Stimulated activated CD8-positive, alpha-beta memory T cell treated with anti-CD3 and anti-CD28 coated beads, Interleukin-7, amount 100 ng/mL, for 24 hours (primary cell): Measurements from ENCODE around the gene CCDC170.

Experiments
- DNase-seq: peaks from one replicate; pipeline ENCODE4 v3.0.0-alpha.2; 2020; ENCODE audit warnings: low read depth

Gene CCDC170

DNA sequence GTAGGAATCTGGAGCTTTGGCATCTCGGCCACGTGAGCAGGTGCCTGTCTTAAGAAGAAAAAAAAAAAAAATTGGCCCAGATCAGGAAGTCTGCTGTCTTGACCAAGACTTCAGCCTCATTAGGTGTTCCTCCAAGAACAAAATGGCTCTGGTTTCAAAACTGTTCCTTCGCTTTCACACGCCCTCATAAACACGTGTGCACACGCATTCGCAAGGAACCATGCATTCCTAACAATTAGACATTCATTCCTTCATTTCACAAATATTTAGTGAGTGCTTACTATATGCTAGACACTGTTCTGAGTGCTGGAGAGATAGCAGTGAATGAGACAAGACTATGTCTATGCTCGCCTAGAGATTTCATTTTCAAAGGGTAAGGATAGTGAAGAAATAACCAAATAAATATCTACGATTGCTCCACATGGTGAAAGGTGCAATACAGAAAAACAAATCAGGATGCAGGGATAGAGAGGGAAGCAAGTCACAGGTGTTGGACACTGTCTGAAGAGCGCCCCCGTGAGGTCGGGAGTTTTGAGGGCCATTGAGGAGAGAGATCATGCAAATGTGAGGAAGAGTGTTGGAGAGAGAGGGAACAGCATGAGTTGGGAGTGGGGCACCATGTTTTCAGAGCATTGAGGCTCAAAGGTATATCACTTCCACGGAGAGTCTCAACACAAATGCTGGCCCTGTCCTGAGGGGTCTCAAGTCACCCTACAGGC is 53.3 kb downstream of the CCDC170 start:
- no peak for DNase-seq

DNA sequence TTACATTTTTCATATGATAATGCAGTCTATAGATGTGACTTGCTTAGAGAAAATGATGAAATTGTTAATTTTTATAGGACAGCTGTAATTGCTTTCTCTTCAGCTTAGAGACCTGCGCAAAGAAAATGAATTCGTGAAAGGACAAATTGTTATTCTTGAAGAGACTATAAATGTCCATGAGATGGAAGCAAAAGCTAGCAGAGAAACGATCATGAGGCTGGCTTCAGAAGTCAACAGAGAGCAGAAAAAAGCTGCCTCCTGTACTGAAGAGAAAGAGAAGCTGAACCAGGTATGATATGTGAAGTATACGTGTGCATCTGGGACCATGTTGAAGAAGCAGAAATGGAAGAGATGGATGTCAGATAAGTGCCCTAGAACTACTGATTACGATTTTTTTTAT is 54.4 kb downstream of the CCDC170 start:
- DNase-seq, result no peak

DNA sequence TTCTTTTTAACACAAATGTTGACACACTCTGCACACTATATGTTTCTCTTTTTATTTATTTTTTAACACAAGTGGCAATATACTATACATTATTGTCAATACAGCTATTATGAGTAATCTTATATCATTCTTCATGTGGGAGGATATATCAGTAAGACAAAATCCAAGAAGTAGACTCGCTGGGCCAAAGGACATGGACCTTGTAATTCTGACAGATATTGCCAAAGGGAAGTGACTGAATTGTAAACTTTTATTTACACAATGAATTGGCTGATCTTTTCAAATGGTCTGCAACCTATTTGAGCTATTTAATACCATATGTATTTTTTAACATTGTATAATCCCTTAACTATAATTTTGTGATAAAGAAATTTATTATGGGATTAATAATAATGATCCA is 56.0 kb downstream of the CCDC170 start:
- DNase-seq, result no peak

DNA sequence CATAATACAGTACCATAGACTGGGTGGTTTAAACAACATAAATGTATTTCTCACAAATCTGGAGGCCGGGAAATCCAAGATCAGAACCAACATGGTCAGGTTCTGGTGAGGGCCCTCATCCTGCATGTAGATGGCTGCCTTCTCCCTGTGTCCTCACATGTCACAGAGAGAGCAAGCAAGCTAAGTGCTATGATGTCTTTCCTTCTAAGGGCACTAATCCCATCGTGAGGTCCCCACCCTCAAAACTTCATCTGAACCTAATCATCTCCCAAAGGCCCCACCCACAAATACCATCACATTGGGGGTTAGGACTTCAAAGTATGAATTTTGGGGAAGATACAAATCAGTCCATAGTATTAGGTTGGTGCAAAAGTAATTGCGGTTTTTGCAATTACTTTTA is 56.8 kb downstream of the CCDC170 start:
- DNase-seq, result no peak

DNA sequence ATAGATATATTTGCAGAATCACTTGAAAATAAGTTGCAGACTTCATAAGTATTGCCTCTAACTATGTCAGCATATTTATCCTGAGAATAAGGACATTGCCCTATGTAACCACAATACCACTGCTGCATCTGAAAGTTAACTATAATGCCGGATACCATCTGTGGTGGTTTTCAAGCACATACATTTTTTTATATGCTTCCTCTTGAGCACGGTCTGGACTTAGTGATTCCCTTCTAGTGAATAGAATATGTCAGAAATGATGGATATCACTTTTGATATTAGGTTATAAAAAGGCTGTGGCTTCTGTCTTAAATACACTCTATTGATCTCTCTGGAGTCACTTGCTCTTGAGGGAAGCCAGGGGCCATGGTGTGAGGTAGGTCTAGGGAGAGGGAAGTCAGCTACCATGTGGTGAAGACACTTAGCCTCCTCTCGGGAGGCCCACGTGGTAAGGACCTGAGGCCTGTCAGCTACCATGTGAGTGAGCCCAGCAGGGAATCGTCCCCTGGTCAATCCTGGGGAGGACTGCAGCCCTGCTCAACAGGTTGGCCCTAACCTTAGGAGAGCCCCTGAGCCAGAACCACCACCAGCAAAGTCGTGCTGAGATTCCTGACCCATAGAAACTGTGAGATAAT is 57.5 kb downstream of the CCDC170 start:
- DNase-seq, result no peak

DNA sequence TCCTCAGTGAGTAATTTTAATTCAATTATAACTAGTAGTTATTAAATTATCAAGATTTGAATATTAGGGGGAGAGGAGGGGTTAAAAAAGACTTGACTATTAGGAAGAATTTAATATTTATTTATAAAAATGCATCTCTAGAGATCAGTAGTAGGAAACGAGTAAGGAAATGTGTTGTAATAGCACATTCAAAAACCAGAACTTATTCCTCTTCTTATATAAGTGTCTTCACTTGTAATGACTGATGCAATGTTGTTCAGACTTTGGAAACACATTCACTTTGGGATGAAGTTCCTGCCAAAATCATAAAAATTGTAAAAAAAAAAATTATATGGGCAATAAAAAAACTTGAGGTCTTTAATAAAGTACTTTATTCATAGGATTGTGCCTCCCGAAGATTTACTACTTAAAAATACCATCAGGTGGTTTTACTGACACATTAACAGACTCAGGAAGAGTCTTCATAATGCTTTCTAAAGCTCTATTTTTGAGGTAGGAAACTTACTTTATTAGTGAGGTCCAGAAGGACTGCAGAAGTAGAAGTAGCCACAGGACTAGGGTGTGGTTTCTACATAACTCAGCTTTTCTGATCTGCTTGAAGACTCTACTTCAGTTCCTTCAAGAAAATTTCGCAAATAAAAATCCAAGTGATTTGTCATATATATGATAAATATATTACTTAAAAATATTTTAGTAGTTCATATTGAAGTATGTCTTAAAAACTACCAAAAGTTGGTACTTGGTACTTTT is 59.8 kb downstream of the CCDC170 start:
- DNase-seq, result no peak

DNA sequence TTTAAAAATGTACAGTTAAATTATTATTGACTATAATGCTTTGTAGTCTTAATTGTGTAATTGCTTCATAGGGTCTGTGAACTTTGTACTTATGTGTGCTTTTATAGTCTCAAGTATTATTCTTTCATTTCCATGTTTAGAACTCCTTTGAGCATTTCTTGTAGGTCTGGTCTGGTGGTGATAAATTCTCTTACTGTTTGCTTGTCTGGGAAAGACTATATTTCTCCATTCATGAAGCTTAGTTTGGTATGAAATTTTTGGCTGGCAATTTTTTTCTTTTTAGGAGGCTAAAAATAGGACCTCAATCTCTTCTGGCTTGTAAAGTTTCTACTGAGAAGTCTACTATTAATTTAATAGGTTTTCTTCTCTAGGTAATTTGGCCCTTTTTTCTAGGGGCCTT is 67.4 kb downstream of the CCDC170 start:
- DNase-seq, result no peak

DNA sequence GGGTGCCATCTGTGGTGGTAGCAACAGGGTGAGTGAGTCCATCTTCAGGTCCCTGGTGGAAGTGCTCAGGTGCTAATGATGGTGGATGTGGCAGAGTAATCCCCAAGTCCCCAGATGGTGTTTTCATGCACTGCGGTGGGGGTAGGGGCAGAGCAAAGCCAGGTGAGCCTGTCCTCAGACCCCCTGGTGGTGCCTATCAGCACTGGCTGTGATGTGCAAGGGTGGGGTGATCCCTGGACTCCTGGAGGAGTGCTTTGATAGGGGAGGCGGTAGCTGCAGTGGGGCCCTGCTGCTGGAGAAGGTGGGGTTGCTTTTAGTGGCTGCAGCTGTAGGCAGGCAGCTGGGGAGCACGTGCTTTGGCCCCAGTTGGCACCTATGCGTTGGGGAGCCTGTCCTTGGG is 70.8 kb downstream of the CCDC170 start:
- DNase-seq, result no peak

DNA sequence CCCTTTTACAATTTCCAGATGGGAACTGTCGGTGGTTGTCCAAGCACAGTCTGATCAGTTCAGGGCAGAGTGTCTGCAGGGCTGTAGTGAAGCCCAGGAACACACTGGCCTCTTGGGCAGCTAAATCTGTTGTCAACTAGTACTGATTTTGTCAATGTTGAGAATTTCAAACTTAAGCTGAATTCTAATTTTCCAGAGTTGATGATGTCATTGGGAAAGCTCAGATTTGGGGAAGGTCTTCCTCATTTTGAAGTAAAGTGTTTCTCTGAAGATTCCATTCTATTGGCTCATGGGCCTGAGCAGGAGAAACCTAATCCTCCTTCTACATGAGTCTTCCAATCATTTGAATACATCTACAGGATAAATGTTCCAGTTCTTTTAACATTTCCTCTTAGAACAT is 72.1 kb downstream of the CCDC170 start:
- DNase-seq, result no peak

DNA sequence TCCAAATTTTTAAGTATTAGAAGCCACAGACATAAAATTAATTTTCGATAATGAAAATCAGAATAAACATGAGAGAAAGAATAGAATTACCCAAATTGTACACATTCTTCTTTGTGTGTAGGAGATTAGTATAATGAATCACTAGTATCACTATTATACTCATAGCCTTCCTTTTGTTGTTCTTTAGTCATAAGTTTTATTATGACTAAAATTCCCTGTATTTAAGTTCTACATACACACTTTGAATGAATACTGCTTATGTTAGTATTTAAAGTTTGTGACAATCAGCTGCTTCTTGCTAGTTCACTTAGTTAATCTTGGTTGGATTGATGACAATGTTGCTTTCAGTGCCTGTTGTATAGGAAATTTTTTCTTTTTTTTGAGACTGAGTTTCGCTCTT is 72.7 kb downstream of the CCDC170 start:
- DNase-seq, result no peak

DNA sequence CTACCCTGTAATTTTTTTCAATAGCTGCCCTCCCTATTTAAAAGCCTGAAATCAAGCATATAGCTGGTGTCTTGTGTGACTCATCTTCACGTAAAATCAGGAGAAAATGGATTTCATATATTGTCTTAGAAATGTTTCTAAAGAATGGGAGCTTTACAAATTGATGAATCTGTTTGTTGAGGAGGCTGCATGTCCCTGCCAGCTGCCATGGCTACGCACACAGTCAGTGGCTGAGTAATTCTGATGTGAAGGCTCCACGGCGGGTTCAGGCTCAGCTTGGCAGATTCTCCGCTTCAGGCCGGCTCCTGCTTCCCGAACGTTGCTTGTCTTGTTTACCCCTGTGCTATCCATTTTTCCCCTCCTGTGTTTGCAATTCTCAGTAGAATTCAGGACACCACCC is 82.8 kb downstream of the CCDC170 start:
- no peak for DNase-seq

DNA sequence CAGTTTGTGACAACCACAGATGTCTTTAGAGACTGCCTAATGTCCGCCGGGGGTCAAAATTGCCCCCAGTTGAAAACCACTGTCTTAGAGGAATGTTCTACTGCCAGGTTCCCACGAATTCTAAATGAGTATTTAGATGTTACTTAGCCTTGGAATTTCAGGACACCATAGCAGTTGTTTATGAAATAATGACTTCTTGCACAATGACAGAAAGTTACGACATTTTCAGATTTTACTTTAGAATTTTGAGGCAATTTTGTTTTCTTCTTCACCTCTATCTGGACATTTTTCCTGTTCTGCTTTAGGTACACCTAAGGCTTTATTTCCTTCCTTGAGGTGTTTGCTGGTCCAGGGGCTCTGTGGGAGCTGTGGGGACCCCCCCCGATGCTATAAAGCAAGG is 83.4 kb downstream of the CCDC170 start:
- no peak for DNase-seq

DNA sequence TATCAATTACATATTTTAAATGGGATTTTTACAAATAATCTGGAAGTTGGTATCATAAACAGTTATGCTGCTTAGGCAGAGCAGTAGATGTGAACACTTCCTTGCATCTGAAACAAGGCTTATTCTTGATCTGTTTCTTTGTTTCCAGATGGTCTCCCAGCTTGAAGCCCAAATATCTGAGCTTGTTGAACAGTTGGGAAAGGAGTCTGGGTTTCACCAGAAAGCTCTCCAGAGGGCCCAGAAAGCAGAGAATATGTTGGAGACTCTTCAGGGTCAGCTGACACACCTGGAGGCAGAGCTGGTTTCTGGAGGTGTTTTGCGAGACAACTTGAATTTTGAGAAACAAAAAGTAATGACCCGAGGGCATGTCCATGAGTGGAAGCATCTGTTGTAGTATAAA is 91.9 kb downstream of the CCDC170 start:
- DNase-seq, result no peak

DNA sequence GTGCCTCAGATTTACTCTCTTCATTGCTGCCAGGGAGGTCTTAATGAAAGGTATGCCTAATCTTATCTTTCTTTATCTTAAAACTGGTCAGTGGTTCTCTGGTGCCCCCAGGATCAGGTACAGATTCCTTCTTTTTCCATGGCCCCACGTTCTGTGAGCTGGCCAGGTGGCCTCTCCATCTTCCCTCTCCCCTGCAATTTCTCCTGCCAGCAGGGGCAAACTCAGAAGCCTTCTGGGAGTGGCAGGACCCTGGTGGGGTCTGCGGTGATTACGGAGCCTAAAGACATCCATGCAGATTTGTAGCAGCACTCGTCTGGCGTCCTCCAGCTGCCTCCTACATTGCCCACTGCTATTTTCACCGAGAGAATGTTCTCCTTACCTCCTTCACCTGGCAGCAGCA is 95.8 kb downstream of the CCDC170 start:
- DNase-seq, result no peak

DNA sequence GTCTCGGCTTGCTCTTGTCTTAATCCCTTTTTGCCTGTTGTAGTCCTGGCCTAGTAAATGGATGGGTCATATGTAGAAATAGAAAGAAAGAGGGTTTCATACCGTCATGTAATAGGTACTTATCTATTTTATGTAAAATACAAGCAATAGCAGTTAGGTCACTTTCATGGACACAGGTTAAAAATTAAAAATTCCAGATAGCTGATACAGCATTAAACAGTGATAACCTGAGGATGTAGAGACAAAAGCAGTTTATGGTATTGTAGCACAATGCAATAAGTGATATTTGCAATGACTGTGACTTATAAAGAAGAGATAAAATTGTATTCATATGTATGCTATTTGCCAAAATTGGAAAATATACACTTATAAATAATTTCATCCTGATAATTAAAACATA is 96.9 kb downstream of the CCDC170 start:
- DNase-seq, result no peak

DNA sequence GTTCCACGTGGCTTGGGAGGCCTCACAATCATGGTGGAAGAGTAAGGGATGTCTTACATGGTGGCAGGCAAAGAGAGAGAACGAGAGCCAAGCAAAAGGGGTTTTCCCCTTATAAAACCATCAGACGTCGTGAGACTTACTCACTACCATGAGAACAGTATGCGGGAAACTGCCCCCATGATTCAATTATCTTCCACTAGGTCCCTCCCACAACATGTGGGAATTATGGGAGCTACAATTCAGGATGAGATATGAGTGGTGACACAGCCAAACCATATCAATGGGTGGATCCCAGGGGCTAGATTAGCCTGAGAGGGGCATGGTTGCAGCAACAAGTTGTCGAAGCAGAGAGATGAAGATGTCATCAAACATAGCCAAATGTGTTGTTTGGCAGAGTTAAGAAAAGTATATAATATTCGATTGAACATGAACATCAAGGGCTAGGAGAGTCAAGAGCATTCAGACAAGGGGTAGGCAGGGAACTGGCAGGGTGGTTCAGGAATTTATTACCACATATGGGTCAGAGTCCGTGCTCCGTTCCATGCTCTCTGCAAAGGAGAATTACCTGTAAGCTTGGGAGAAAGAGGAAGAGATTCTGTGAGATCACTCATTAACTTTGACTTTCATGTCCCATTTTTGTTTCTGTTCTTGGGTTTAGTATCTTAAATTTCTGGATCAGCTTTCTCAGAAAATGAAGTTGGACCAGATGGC is 98.8 kb downstream of the CCDC170 start:
- DNase-seq, result no peak

DNA sequence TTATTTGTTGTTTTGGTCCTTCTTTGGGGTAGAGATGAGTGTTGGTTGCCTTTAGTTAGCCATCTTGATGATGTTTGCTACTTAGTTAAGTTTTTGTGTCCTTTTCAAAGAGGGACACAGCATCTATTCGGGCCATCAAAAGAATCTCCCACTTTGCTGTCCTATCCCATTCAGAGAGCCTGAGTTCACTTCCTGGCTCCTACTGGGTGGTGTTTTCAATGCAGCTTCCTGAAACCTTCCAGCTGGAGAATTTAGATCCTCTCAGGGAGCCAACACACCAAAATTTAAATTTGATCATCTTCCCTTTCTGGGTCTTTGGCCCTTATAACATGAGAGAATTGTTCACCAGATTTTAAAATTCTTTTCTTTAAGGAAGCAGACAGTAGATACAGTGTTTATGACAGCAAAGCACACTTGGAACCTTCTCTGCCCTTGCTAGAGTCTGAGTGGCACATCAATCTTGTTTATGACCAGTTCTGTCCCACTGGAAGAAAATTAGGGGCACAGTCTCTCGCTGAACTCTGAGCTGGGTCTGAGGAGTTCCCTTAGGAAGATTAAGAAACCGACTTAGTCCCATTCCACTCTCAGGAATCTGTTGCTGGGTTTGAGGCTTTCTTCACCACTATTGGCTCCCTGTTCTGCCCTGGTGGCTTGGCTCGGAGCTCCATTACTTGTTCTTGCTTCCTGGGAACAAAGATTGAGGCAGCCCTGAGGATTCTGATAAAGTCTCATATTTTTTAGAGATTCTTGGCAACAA is 115.5 kb downstream of the CCDC170 start:
- no peak for DNase-seq

DNA sequence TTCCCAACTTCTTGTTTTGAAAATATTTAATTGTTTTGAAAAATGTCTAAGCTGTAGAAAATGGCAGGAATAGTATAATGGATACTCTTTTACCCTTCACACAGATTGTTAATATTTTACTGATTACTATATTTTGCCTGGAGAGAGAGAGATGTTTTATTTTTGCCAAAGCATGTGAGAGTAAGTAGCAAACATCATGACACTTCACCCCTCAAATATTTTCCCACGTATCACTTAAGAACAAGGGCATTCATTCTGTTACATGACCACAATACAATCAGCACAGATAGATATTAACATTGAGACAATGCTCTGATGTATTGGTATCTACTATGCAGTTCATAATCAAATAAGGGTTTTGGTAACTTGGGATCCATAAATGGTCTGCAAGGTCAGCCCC is 116.5 kb downstream of the CCDC170 start:
- no peak for DNase-seq

DNA sequence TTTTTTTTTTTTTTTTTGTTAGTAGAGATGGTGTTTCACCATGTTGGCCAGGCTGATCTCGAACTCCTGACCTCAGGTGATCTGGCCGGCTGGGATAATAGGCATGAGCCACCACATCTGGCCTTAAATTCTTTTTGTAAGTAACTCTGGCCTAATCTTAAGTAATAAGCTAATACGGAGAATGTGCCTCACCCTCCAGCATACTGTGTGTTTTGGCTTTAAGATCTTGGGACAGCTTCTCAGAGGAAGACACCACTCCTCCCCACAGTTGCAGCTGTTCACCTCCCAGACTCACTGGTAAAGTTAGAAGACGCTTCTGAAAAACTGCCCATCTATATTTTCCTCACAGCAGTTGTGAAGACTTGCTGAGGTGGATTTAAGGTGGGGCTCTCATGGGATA is 120.8 kb downstream of the CCDC170 start:
- DNase-seq, result no peak

DNA sequence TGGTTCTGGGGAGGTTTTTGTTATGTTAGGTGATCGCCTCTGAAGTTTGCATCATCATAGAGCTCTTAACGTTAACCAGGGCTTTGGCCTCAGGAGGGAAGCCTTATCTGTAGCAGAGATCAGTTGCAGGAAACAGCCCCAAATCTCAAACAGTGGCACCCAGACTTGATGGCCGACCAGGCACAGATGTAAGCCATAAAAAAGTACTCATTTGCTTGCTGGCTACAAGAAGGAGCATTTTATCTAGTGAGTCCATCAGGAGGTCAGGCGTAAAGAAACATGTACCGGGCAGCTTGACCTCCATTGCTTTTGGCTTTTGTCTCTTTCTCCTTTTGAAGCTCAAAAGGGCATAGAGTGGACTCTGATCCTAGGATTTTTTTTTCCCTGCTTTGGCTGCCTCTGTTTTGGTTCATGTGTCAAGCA is 122.3 kb downstream of the CCDC170 start:
- no peak for DNase-seq

DNA sequence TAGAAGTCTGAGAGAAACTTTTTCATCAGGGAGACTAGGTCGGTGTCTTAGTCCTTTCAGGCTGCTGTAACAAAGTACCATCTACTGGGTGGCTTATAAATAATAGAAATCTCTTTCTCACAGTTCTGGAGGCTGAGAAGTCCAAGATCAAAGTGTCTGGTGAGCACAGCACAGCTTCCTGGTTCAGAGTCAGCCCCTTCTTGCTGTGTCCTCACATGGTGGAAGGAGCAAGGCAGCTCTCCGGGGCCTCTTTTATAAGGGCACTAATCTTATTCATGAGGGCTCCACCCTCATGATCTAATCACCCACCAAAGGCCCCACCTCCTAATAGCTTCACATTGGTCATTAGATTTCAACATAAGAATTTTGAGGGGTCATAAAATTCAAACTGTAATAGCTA is 122.8 kb downstream of the CCDC170 start:
- DNase-seq, result no peak

DNA sequence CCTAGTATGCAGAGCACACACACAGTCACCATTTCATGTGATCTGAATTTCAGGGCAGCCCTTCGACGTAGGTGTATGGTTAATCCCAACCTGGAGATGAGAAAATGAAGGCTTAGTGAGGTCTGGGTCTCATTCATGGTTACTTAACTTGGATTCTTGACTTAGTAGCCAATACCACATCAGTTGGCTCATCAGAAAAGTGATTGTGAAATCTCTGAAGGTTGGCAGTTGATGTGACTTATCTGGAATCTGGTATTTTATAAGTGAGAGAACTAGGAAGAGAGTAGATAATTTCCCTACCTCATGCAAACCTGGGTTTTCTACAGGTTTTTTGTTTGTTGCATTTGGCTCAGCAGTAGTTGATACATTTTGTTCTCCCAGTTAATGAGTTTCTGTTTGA is 123.7 kb downstream of the CCDC170 start:
- no peak for DNase-seq
